ENCODE results near the gene GRIK3.

DNA sequence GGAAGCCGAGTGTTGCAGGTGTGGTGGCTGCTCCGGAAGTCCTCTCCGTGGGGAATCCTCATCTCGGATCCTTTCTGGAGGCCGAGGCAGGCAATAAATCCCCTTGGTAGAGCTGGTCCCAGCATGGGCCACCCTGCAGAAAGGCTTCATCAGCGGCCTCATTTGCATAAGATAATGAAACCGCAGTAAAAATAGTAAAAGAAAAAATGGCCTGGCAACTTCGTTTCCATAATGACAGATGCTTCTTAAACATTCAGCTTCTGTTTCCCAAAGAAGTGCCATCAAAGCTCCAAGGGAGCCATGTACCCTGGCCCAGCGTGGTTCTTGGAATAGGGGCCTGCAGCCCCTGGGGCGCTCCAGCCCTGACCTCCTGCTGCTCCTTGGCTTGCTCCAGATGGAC is 244.1 kb downstream of the GRIK3 start:
- TF ChIP-seq CEBPB (IDR thresholded peaks at IDR 0.05), result no peak
- no peak for TF ChIP-seq TAF1 (IDR thresholded peaks at IDR 0.05; ENCODE audit: low read depth)
- TF ChIP-seq CREB1 (IDR thresholded peaks at IDR 0.05; ENCODE audit: low read depth), result no peak
- TF ChIP-seq, protein P1, sequence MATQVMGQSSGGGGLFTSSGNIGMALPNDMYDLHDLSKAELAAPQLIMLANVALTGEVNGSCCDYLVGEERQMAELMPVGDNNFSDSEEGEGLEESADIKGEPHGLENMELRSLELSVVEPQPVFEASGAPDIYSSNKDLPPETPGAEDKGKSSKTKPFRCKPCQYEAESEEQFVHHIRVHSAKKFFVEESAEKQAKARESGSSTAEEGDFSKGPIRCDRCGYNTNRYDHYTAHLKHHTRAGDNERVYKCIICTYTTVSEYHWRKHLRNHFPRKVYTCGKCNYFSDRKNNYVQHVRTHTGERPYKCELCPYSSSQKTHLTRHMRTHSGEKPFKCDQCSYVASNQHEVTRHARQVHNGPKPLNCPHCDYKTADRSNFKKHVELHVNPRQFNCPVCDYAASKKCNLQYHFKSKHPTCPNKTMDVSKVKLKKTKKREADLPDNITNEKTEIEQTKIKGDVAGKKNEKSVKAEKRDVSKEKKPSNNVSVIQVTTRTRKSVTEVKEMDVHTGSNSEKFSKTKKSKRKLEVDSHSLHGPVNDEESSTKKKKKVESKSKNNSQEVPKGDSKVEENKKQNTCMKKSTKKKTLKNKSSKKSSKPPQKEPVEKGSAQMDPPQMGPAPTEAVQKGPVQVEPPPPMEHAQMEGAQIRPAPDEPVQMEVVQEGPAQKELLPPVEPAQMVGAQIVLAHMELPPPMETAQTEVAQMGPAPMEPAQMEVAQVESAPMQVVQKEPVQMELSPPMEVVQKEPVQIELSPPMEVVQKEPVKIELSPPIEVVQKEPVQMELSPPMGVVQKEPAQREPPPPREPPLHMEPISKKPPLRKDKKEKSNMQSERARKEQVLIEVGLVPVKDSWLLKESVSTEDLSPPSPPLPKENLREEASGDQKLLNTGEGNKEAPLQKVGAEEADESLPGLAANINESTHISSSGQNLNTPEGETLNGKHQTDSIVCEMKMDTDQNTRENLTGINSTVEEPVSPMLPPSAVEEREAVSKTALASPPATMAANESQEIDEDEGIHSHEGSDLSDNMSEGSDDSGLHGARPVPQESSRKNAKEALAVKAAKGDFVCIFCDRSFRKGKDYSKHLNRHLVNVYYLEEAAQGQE (IDR thresholded peaks at IDR 0.05; ENCODE audit: low read depth), result no peak
- TF ChIP-seq EP300 (IDR thresholded peaks at IDR 0.05; ENCODE audit: borderline replicate concordance), result no peak
- TF ChIP-seq RAD21 (IDR thresholded peaks at IDR 0.05; ENCODE audit: low read depth), result no peak
- no peak for TF ChIP-seq EGR1 (IDR thresholded peaks at IDR 0.05)
